Caco-2 (cell line): ENCODE results near the gene ZNF407. TPM values are rescaled to one million over a fixed set of nuclear protein-coding genes. Genes with fewer than 3 reads are reported as not detected.
A peak's percentile ranks its signal among the peaks of the same experiment; 100 is the strongest.

Source experiments
- BruUV-seq: library from RNA; stranded (reverse); fragments of 400-500 nt; replicated peaks from 2 replicates; lab custom pipeline; 2021; lab: Mats Ljungman, UMichigan
- CTCF ChIA-PET: fragments of 300-600 bp; sonication (Branson Sonifier 250); formaldehyde crosslinking; loops from one replicate; lab custom pipeline; 2022; ENCODE audit warnings: antibody characterized with exemption; lab: Charles Lee
- POLR2A ChIA-PET: fragments of 300-600 bp; sonication (Branson Sonifier 250); formaldehyde crosslinking; loops from one replicate; lab custom pipeline; 2022; ENCODE audit warnings: antibody characterized with exemption; lab: Charles Lee
- DNase-seq, 2 experiments: peaks; one replicate each; pipeline versions ENCODE4 v3.0.0 to v3.0.0-alpha.2; 2020 to 2022
- H3K27me3 ChIP-seq: replicated peaks from 2 replicates; pipeline ENCODE4 v1.6.0; 2011; ENCODE audit warnings: low read length; ENCODE audit not compliant: control insufficient read depth, insufficient read depth
- H3K36me3 ChIP-seq: 2 replicates; pipeline ENCODE4 v1.5.1; 2011; ENCODE audit warnings: low read length; ENCODE audit not compliant: control insufficient read depth, insufficient read depth
- H3K4me1 ChIP-seq: fragments of 250-450 bp; sonication (Bioruptor Pico); 2 replicates; pipeline ENCODE4 v1.5.1; 2020; ENCODE audit warnings: mild to moderate bottlenecking
- H3K4me3 ChIP-seq: 2 replicates; pipeline ENCODE4 v1.5.1; 2011; ENCODE audit warnings: low read depth, mild to moderate bottlenecking, control low read depth, low read length
- H3K9me3 ChIP-seq: fragments of 250-450 bp; sonication (Bioruptor Pico); 2 replicates; pipeline ENCODE4 v1.5.1; 2020; ENCODE audit warnings: mild to moderate bottlenecking, moderate library complexity
- H3K27ac Mint-ChIP-seq: one replicate; pipeline ENCODE4 v1.8.0; 2022; ENCODE audit warnings: mixed read lengths; ENCODE audit not compliant: unreplicated experiment
- H3K27me3 Mint-ChIP-seq: one replicate; pipeline ENCODE4 v1.8.0; 2022; ENCODE audit warnings: mixed read lengths; ENCODE audit not compliant: insufficient read depth, unreplicated experiment
- H3K36me3 Mint-ChIP-seq: one replicate; pipeline ENCODE4 v1.8.0; 2022; ENCODE audit warnings: mild to moderate bottlenecking, mixed read lengths; ENCODE audit not compliant: insufficient read depth, unreplicated experiment
- H3K4me1 Mint-ChIP-seq: one replicate; pipeline ENCODE4 v1.8.0; 2022; ENCODE audit warnings: low read depth, mixed read lengths; ENCODE audit not compliant: unreplicated experiment
- H3K4me3 Mint-ChIP-seq: one replicate; pipeline ENCODE4 v1.8.0; 2022; ENCODE audit warnings: mild to moderate bottlenecking, moderate library complexity, mixed read lengths; ENCODE audit not compliant: unreplicated experiment
- H3K9me3 Mint-ChIP-seq: one replicate; pipeline ENCODE4 v1.8.0; 2022; ENCODE audit warnings: mixed read lengths; ENCODE audit not compliant: unreplicated experiment
- CTCF ChIP-seq, 2 experiments: fragments of 200-600 bp in 1 of 2; IDR thresholded peaks; 1 replicate in 1 of 2; 2 replicates in 1 of 2; pipeline versions ENCODE4 v1.5.1 to v1.8.0; 2011 to 2022; ENCODE audit warnings: antibody characterized with exemption in 1 of 2, control low read depth in 1 of 2, inconsistent platforms in 1 of 2, low read depth in 1 of 2, low read length in 1 of 2, mild to moderate bottlenecking in 1 of 2, moderate library complexity in 1 of 2; ENCODE audit not compliant: insufficient read depth in 1 of 2, severe bottlenecking in 1 of 2, unreplicated experiment in 1 of 2
- intact Hi-C: fragments of 100-400 bp; cut with micrococcal nuclease; formaldehyde crosslinking; loops from one replicate; pipeline ENCODE4 v1.10.0; 2022; ENCODE audit not compliant: unreplicated experiment
- total RNA-seq: library from RNA; stranded (reverse); gene quantifications from 2 replicates; pipeline ENCODE4 v1.2.3, GENCODE V29; 2022

The ZNF407 gene
- total RNA-seq, 1 experiment from 2014 or later = 4.7 TPM

GRCh38 chr18:74832999-74833398 is 235.3 kb downstream of the ZNF407 start:
- Mint-ChIP-seq H3K36me3 (no peaks in the 10 kb centered on the region), H3K4me3 (no peak overlapping the region), H3K27ac (no peak overlapping the region), H3K4me1 (peaks cover 21% of the 10 kb centered on the region), H3K27me3 (no peaks in the 10 kb centered on the region), H3K9me3 (no peaks in the 10 kb centered on the region)
- no peak for DNase-seq
- no peak for TF ChIP-seq CTCF (IDR thresholded peaks at IDR 0.05; ENCODE audit: insufficient read depth in 1 of 2, low read depth in 1 of 2, low read length in 1 of 2, severe bottlenecking in 1 of 2, unreplicated experiment in 1 of 2)
- no TSS peak for BruUV-seq
- Histone ChIP-seq H3K27me3 (no peaks in the 10 kb centered on the region), H3K9me3 (no peaks in the 10 kb centered on the region), H3K36me3 (no peaks in the 10 kb centered on the region), H3K4me1 (peaks cover 22% of the 10 kb centered on the region), H3K4me3 (no peak overlapping the region)
- CTCF ChIA-PET = no interaction called here
- intact Hi-C loops = no loop called here
- POLR2A ChIA-PET = no interaction called here

GRCh38 chr18:74834424-74835309 is 237.0 kb downstream of the ZNF407 start:
- H3K27me3 Mint-ChIP-seq = no peaks in the 10 kb centered on the region
- intact Hi-C loops = no loop called here
- ChIA-PET POLR2A (no interaction called here), CTCF (interaction anchor here (1.0 kb wide), 1 partner anchor 15 kb away, joined by 7 read pairs; no protein-coding TSS in a partner anchor)
- peak; percentile 46 to 57 for DNase-seq
- H3K4me1 Mint-ChIP-seq = peaks cover 21% of the 10 kb centered on the region
- Histone ChIP-seq H3K4me3 (no peak overlapping the region), H3K27me3 (no peaks in the 10 kb centered on the region), H3K4me1 (peaks cover 22% of the 10 kb centered on the region), H3K36me3 (no peaks in the 10 kb centered on the region), H3K9me3 (no peaks in the 10 kb centered on the region)
- no peaks in the 10 kb centered on the region for H3K9me3 Mint-ChIP-seq
- H3K4me3 Mint-ChIP-seq = peak overlapping the region; percentile 59
- H3K27ac Mint-ChIP-seq = peak overlapping the region; percentile 92
- BruUV-seq = no TSS peak
- no peak for TF ChIP-seq CTCF (IDR thresholded peaks at IDR 0.05; ENCODE audit: insufficient read depth in 1 of 2, low read depth in 1 of 2, low read length in 1 of 2, severe bottlenecking in 1 of 2, unreplicated experiment in 1 of 2)
- peaks cover 6% of the 10 kb centered on the region for H3K36me3 Mint-ChIP-seq

- Histone ChIP-seq H3K4me1 (peaks cover 22% of the 10 kb centered on the region), H3K36me3 (no peaks in the 10 kb centered on the region), H3K9me3 (no peaks in the 10 kb centered on the region), H3K4me3 (no peak overlapping the region), H3K27me3 (no peaks in the 10 kb centered on the region)
- Mint-ChIP-seq H3K9me3 (no peaks in the 10 kb centered on the region), H3K27me3 (no peaks in the 10 kb centered on the region), H3K36me3 (peaks cover 6% of the 10 kb centered on the region), H3K27ac (peak overlapping the region; percentile 38), H3K4me1 (peaks cover 29% of the 10 kb centered on the region), H3K4me3 (no peak overlapping the region)
- ChIA-PET POLR2A (no interaction called here), CTCF (no interaction called here)
- no TSS peak for BruUV-seq
- no peak for TF ChIP-seq CTCF (IDR thresholded peaks at IDR 0.05; ENCODE audit: insufficient read depth in 1 of 2, low read depth in 1 of 2, low read length in 1 of 2, severe bottlenecking in 1 of 2, unreplicated experiment in 1 of 2)
- intact Hi-C loops = no loop called here
- DNase-seq = no peak
Measured at GRCh38 chr18:74836296-74837139, 238.8 kb downstream of the ZNF407 start.
